Measurements from ENCODE around the gene STXBP6. TPM values are rescaled to one million over a fixed set of nuclear protein-coding genes. Genes with fewer than 3 reads are reported as not detected.

The STXBP6 gene
- total and polyA plus RNA-seq, 2 of the 13 experiments (the other 11 are each of a cell fraction or from before 2014, with no cell fraction given), result 35.3 to 42.8 TPM

GRCh38 chr14:24918822-24919221 lies 131.1 kb downstream of the STXBP6 start:
- intact Hi-C loops (cut with micrococcal nuclease; ENCODE audit: unreplicated experiment), result no loop called here
- Histone ChIP-seq H3K27ac (ENCODE audit: extremely low read length, insufficient read depth, low read length) (no peak overlapping the region), H2AFZ (ENCODE audit: low read length) (no peak overlapping the region), H3K9me3 (ENCODE audit: low read length) (no peaks in the 10 kb centered on the region), H3K4me2 (ENCODE audit: low read depth, low read length) (no peak overlapping the region), H3K4me1 (ENCODE audit: insufficient read depth, low read length) (peaks cover 30% of the 10 kb centered on the region), H3K79me2 (ENCODE audit: insufficient read depth, low read length) (no peaks in the 10 kb centered on the region), H3K9ac (ENCODE audit: insufficient read depth, low read depth, low read length) (no peak overlapping the region), H3K36me3 (replicated peaks in 1 of 2; ENCODE audit: control insufficient read depth in 1 of 2, insufficient read depth in 2 of 2, low read length in 2 of 2) (no peaks in the 10 kb centered on the region), H3K27me3 (ENCODE audit: control insufficient read depth in 1 of 2, insufficient read depth in 2 of 2, low read length in 2 of 2) (no peaks in the 10 kb centered on the region), H3K4me3 (replicated peaks in 1 of 3; ENCODE audit: insufficient read depth in 1 of 3, low read depth in 2 of 3, low read length in 3 of 3) (no peak overlapping the region), H4K20me1 (ENCODE audit: insufficient read depth, low read length) (no peaks in the 10 kb centered on the region)
- in situ Hi-C loops (cut with HindIII; ENCODE audit: extremely low pct_ligation_motif_present, low pct_unique_long_range_greater_than_20kb), result no loop called here
- TF ChIP-seq ZSCAN25 (CRISPR knock-in tag; IDR thresholded peaks at IDR 0.05), result no peak
- TF ChIP-seq ZBTB34 (CRISPR knock-in tag; IDR thresholded peaks at IDR 0.05), result peak; percentile 20; the same call in 1 of the 2 replicates
- ChIA-PET CTCF (ENCODE audit: low intra/inter-chr PET ratio, low total read pairs) (no interaction called here), POLR2A (interaction anchor here (1.0 kb wide), 1 partner anchor 79 kb away, joined by 4 read pairs; no protein-coding TSS in a partner anchor)
- 77% methylated on average over 4 of the region's 4 CpGs for WGBS (ENCODE audit: low lambda C conversion rate)
- DNase-seq (ENCODE audit: low spot score) (no peak), ATAC-seq (no peak), FAIRE-seq (no peak)
- BruUV-seq (replicated peaks), result no TSS peak

GRCh38 chr14:24915958-24916595 lies 133.9 kb downstream of the STXBP6 start:
- Histone ChIP-seq H3K4me2 (ENCODE audit: low read depth, low read length) (no peak overlapping the region), H3K27ac (ENCODE audit: extremely low read length, insufficient read depth, low read length) (no peak overlapping the region), H3K9me3 (ENCODE audit: low read length) (no peaks in the 10 kb centered on the region), H4K20me1 (ENCODE audit: insufficient read depth, low read length) (no peaks in the 10 kb centered on the region), H3K36me3 (replicated peaks in 1 of 2; ENCODE audit: control insufficient read depth in 1 of 2, insufficient read depth in 2 of 2, low read length in 2 of 2) (no peaks in the 10 kb centered on the region), H3K79me2 (ENCODE audit: insufficient read depth, low read length) (no peaks in the 10 kb centered on the region), H2AFZ (ENCODE audit: low read length) (no peak overlapping the region), H3K9ac (ENCODE audit: insufficient read depth, low read depth, low read length) (no peak overlapping the region), H3K4me3 (replicated peaks in 1 of 3; ENCODE audit: insufficient read depth in 1 of 3, low read depth in 2 of 3, low read length in 3 of 3) (no peak overlapping the region), H3K27me3 (ENCODE audit: control insufficient read depth in 1 of 2, insufficient read depth in 2 of 2, low read length in 2 of 2) (no peaks in the 10 kb centered on the region), H3K4me1 (ENCODE audit: insufficient read depth, low read length) (peaks cover 39% of the 10 kb centered on the region)
- ATAC-seq, result no peak; the same call in 2 of the 3 replicates
- POLR2A ChIA-PET, result interaction anchor here (1.1 to 2.0 kb wide), 3 partner anchors 41 to 98 kb away, joined by 3 to 9 read pairs (median 8); no protein-coding TSS in a partner anchor
- no peak for FAIRE-seq
- BruUV-seq (replicated peaks), result no TSS peak
- in situ Hi-C loops (cut with HindIII; ENCODE audit: extremely low pct_ligation_motif_present, low pct_unique_long_range_greater_than_20kb), result no loop called here
- 77% methylated on average over 2 of the region's 2 CpGs for WGBS (ENCODE audit: low lambda C conversion rate)
- CTCF ChIA-PET (ENCODE audit: low intra/inter-chr PET ratio, low total read pairs), result no interaction called here
- intact Hi-C loops (cut with micrococcal nuclease; ENCODE audit: unreplicated experiment), result no loop called here
- DNase-seq (ENCODE audit: low spot score), result no peak
- TF ChIP-seq HBP1 (CRISPR knock-in tag; IDR thresholded peaks at IDR 0.05; ENCODE audit: low read depth) (no peak), SPEN (CRISPR knock-in tag; IDR thresholded peaks at IDR 0.05; ENCODE audit: low read depth) (no peak), ZC3H13 (CRISPR knock-in tag; IDR thresholded peaks at IDR 0.05) (no peak), THRA (CRISPR knock-in tag; IDR thresholded peaks at IDR 0.05; ENCODE audit: borderline replicate concordance) (peak; percentile 24; the same call in 1 of the 2 replicates), RXRB (CRISPR knock-in tag; IDR thresholded peaks at IDR 0.05; ENCODE audit: borderline replicate concordance) (no peak), ATF2 (CRISPR knock-in tag; IDR thresholded peaks at IDR 0.05) (no peak), LCORL (IDR thresholded peaks at IDR 0.05) (no peak), LCORL (CRISPR knock-in tag; IDR thresholded peaks at IDR 0.05) (peak; percentile 62; the same call in 1 of the 2 replicates)

Measured in HepG2 (cell line).